GM21528 (cell line): Measurements from ENCODE around the gene ZNF853.
"Not testable (repeated sequence)": the region's sequence is repeated elsewhere in the genome, so short reads cannot be mapped to it uniquely, and the experiment has no call there.

Experiments used
- ATAC-seq: cut with Tn5 transposase; IDR thresholded peaks from one replicate; pipeline ENCODE4 v1.9.1; 2021; ENCODE audit warnings: mild to moderate bottlenecking, moderate library complexity; ENCODE audit not compliant: unreplicated experiment, low FRiP score

ZNF853 gene

GRCh38 chr7:6650086-6650485, 34.7 kb downstream of the ZNF853 start:
- no peak for ATAC-seq

DNA sequence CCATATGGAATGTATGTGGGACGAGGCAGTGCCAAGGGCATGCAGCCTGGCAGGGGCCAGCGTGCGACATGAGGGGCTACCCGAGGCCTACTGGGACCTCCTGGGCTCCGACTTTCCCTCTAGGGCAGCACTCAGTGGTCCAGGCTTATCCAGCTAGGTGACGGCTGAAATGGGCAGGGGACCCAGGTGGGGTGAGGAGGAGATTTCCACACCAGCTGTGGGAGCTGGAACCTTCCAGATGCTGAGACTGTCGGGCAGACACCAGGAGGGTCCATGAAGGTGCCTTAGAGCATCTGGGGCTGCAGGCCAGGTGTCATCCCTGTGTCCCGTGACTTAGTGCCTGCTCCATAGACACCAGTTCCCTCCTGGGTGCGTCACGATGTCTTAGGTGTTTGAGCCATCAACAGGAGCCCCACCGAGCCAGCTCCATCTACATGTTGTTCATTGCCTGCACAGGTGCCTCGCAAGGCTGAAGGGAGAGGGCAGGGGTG, 35.2 kb downstream of the ZNF853 start:
- ATAC-seq: no peak

- no peak for ATAC-seq
Measured at GRCh38 chr7:6651851-6652445, 36.5 kb downstream of the ZNF853 start.

DNA sequence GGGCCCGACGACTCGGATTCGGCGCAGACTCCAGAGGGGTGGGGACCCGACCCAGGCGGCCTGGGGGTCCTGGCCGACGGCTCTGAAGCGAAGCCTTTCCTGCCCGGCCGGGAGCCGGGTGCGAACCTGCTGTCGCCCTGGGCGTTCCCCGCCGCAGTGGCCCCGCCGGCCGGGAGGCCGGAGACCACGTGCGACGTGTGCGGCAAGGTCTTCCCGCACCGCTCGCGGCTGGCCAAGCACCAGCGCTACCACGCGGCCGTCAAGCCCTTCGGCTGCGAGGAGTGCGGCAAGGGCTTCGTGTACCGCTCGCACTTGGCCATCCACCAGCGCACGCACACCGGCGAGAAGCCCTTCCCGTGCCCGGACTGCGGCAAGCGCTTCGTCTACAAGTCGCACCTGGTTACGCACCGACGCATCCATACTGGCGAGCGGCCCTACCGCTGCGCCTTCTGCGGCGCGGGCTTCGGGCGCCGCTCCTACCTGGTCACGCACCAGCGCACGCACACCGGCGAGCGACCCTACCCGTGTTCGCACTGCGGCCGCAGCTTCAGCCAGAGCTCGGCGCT, 37.1 kb downstream of the ZNF853 start:
- ATAC-seq: no peak

DNA sequence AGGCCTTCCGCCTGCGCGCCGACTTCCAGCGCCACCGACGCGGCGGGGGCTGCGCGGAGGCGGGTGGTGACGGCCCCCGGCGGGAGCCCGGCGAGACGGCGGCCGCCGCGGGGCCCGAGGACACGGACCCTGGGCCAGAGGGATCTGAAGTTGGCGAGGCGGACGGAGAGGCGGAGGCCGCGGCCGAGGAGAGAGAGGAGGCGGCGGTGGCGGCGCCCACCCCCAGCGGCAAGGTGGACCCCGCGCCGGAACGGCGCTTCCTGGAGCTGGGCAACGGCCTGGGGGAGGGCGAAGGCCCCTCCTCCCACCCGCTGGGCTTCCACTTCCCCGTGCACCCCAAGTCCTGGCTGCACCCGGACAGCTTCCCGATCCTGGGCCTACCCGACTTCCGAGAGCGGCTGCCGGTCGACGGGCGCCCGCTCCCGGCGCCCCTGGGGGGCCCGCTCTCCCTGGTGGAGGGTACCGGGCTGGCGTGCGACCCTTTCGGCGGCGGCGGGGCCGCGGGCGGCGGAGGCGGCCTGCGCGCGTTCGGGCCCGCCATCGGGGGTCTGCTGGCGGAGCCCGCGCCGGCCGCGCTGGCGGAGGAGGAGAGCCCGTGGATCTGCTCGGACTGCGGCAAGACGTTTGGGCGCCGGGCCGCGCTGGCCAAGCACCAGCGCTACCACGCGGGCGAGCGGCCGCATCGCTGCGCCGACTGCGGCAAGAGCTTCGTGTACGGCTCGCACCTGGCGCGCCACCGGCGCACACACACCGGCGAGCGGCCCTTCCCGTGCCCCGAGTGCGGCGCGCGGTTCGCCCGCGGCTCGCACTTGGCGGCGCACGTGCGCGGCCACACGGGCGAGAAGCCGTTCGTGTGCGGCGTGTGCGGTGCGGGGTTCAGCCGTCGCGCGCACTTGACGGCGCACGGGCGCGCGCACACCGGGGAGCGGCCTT, 37.9 kb downstream of the ZNF853 start:
- no peak for ATAC-seq

GRCh38 chr7:6654113-6654841, 38.9 kb downstream of the ZNF853 start:
- ATAC-seq: no peak

- ATAC-seq: no peak
Measured at GRCh38 chr7:6654842-6655610, 39.6 kb downstream of the ZNF853 start.

- no peak for ATAC-seq
Measured at GRCh38 chr7:6655636-6656385, 40.4 kb downstream of the ZNF853 start.

- ATAC-seq: no peak
Measured at GRCh38 chr7:6656413-6656812, 41.0 kb downstream of the ZNF853 start.

DNA sequence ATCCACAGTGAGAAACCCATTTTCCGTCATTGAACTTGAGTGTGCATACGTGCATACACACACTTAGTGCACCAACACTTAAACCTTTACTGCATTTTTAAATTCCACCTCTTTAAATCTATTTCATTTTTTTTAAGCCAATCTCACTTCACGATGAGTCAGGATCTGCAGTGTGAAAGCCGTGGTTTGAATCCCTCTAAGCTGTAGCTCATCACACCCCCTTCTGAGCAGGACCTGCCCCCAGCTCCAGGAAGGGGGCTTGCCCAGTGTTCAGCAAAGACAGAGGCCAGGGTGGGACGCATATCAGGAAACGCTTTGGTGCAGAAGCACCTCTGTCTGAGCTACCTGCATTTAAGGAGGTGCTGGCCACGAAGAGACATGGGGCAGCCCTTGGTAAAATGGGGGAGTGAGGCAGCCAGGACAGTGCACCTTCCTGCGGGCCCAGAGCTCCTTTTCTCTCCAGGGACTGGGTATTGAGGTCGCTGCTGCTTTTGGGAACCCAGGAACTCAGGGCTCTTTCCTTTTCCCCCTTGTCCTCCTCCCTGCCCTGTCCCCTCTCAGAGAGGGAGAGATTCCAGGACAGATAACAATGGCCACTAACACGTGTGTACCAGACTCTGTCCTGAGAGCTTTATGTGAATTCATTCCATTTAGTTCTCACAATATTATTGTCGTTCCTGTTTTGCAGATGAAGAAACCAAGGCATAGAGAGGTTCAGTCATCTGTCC, 43.4 kb downstream of the ZNF853 start:
- ATAC-seq: no peak

GRCh38 chr7:6670851-6671250, 55.4 kb downstream of the ZNF853 start:
- ATAC-seq: not testable (repeated sequence)
